NCI-H1436 (cell line): ENCODE results near the gene SEC24C.

Experiments used
- DNase-seq: peaks from one replicate; lab custom pipeline; 2025; lab: John Stamatoyannopoulos, UW

SEC24C gene

GRCh38 chr10:73814276-73814895 is 70.2 kb downstream of the SEC24C start:
- no peak for DNase-seq

DNA sequence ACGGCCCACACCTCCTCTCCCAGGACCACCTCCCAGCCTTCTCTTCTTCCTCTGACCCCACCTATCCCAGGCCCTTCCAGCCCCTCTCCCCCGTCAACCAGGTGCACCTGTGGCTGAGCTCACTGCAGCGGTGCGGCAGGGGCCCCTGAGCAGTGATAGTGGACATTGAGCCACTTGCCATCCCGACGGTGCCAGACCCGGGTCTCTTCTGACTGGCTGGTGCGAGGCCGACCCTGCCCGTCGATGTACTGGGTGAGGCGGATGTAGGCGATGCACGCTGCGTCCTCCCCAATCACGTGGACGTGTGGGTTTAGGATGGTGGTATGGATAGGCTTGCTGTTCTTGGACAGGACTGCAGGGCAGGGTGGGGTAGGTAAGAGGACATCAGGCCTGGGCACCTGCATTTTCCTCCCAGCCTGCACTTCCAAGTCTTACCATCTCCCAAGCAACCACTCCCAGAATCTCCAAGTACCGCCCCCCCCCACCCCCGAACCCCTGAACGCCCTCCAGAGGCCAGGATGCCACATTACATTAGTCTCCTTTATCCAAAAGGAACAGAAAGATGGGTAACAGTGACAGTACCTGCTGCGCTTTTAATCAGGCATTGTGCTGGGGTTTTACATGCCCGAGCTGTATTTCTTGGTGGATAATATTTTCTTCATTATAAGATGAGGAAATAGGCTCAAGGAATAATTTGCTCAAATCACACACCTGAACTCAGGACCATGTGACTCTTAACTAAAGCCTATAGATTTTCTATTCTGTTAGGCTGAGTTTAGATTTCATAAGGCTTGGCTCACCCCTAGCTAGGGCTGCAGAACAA is 70.9 kb downstream of the SEC24C start:
- no peak for DNase-seq

DNA sequence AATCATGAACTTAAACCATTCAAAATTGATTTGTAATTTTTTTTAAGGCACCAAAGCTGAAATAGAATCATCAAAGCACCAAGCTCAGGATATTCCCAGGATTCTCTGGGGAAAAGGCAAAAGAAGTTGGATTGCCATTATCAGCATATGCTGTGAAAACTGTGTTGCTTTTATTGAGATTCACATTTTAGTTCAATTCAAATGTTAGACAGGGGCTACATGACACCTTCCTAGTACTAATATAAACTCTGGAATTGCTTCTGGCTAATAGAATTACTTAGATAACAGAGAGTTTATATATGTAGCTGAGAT is 71.5 kb downstream of the SEC24C start:
- DNase-seq, result no peak

DNA sequence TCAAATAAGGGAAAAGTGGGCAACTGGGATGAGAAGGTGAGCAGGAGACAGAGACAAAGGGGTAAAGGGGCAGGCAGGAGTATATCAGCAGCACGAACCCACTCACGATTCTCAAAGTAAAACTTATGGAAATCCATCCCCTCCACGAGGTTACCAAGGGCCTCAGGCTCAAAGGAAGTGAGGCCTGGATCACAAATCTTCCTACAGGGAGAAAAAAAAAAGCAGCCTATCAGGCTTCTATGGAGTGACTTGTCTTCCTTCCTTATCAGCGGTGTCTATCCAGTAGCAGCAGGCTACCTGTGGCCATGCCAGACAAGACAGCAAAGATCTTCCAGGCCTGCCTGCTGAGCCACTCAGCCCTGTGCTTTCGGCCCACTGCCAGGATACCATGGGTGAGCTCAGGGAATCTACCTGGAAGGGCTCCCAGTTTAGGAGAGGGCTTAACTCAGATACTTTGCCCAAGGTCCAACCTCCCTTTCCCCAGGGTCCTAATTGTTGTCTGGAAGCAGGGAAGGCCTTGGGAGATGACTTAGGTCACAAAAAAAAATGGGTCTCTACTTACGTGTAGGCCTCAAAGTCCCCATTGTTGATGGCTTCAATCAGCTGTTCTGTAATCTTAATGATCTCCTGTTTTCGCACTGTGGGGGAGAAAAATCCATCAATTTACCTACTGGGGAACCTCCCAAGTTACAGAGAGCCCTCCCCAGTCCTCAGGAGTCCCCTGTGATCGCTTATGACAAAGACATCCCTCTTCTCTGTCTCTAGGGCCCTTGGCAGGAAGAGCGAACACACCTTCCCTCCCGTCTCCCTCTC is 73.0 kb downstream of the SEC24C start:
- DNase-seq, result no peak

- DNase-seq, result no peak
Observed at GRCh38 chr10:73817826-73818225, 73.7 kb downstream of the SEC24C start.

- no peak for DNase-seq
Observed at GRCh38 chr10:73818402-73818801, 74.2 kb downstream of the SEC24C start.

- no peak for DNase-seq
Observed at GRCh38 chr10:73819081-73819480, 74.9 kb downstream of the SEC24C start.

- DNase-seq, result no peak
Observed at GRCh38 chr10:73819513-73820093, 75.4 kb downstream of the SEC24C start.
